ENCODE data around the gene NFIA. TPM values are rescaled to one million over a fixed set of nuclear protein-coding genes. Genes with fewer than 3 reads are reported as not detected.
A peak's percentile ranks its signal among the peaks of the same experiment; 100 is the strongest.

The NFIA gene
- total RNA-seq, 4 donors from 2014 or later: 134 to 183 (median 148) TPM

GRCh38 chr1:61341426-61341825 lies 259.1 kb downstream of the NFIA start:
- Histone ChIP-seq H3K4me1 (peaks cover 39 to 58% (median 51%) of the 10 kb centered on the region in 4 donors), H3K36me3 (no peaks in the 10 kb centered on the region), H3K27ac (replicated peaks in 1 of 4) (no peak overlapping the region), H3K4me3 (no peak overlapping the region), H3K27me3 (no peaks in the 10 kb centered on the region), H3K9me3 (no peaks in the 10 kb centered on the region)
- TF ChIP-seq POLR2AphosphoS5 (IDR thresholded peaks at IDR 0.05) (no peak), EP300 (IDR thresholded peaks at IDR 0.05) (no peak), POLR2A (IDR thresholded peaks at IDR 0.05; ENCODE audit: low read depth) (no peak), CTCF (IDR thresholded peaks at IDR 0.05) (no peak)
- 88% methylated on average over 1 of the region's 6 CpGs for WGBS
- no peak for DNase-seq (ENCODE audit: extremely low spot score)
- intact Hi-C loops (cut with DNase I): loop anchor here (5.0 to 10.0 kb wide), 2 partner anchors 106 to 303 kb away; no protein-coding TSS in a partner anchor

GRCh38 chr1:61343734-61344420 lies 261.5 kb downstream of the NFIA start:
- intact Hi-C loops (cut with DNase I): loop anchor here (5.0 to 10.0 kb wide), 2 partner anchors 103 to 301 kb away; no protein-coding TSS in a partner anchor
- TF ChIP-seq CTCF (IDR thresholded peaks at IDR 0.05): no peak

GRCh38 chr1:61344696-61345095 lies 262.3 kb downstream of the NFIA start:
- H3K36me3 ChIP-seq: peaks cover 0 to 12% (median 1%) of the 10 kb centered on the region in 4 donors
- H3K27me3 ChIP-seq: no peaks in the 10 kb centered on the region
- H3K27ac ChIP-seq (replicated peaks in 1 of 4): peak overlapping the region in 2 of 4 donors; percentile 14 to 41
- intact Hi-C loops (cut with DNase I): loop anchor here (5.0 to 10.0 kb wide), 2 partner anchors 103 to 300 kb away; no protein-coding TSS in a partner anchor
- WGBS: 71% methylated on average over 2 of the region's 2 CpGs
- H3K4me1 ChIP-seq: peaks cover 16 to 30% (median 19%) of the 10 kb centered on the region in 4 donors
- no peak overlapping the region for H3K4me3 ChIP-seq
- no peaks in the 10 kb centered on the region for H3K9me3 ChIP-seq
- DNase-seq (ENCODE audit: extremely low spot score): no peak
- TF ChIP-seq POLR2A (IDR thresholded peaks at IDR 0.05; ENCODE audit: low read depth) (no peak), CTCF (IDR thresholded peaks at IDR 0.05) (no peak), POLR2AphosphoS5 (IDR thresholded peaks at IDR 0.05) (no peak), EP300 (IDR thresholded peaks at IDR 0.05) (no peak)

More at GRCh38 chr1:61343734-61344420, 261.5 kb downstream of the NFIA start:
- Histone ChIP-seq H3K9me3 (no peaks in the 10 kb centered on the region), H3K27ac (replicated peaks in 1 of 4) (peak overlapping the region in 3 of 4 donors; percentile 5 to 41 (median 14)), H3K4me1 (peaks cover 20 to 33% (median 26%) of the 10 kb centered on the region in 4 donors), H3K27me3 (no peaks in the 10 kb centered on the region), H3K4me3 (no peak overlapping the region), H3K36me3 (peaks cover 0 to 12% (median 1%) of the 10 kb centered on the region in 4 donors)
- WGBS: 71% methylated on average over 6 of the region's 6 CpGs
- no peak for DNase-seq (ENCODE audit: extremely low spot score)

- Histone ChIP-seq H3K36me3 (peaks cover 0 to 21% (median 6%) of the 10 kb centered on the region in 4 donors), H3K9me3 (no peaks in the 10 kb centered on the region), H3K4me1 (peaks cover 16 to 32% (median 24%) of the 10 kb centered on the region in 4 donors), H3K4me3 (no peak overlapping the region), H3K27me3 (no peaks in the 10 kb centered on the region), H3K27ac (replicated peaks in 1 of 4) (no peak overlapping the region)
- 94% methylated on average over 3 of the region's 3 CpGs for WGBS
- intact Hi-C loops (cut with DNase I): loop anchor here (10.0 kb wide), 1 partner anchor 297 kb away; no protein-coding TSS in a partner anchor
- DNase-seq (ENCODE audit: extremely low spot score): no peak
- TF ChIP-seq POLR2AphosphoS5 (IDR thresholded peaks at IDR 0.05) (no peak), POLR2A (IDR thresholded peaks at IDR 0.05; ENCODE audit: low read depth) (no peak), CTCF (IDR thresholded peaks at IDR 0.05) (no peak), EP300 (IDR thresholded peaks at IDR 0.05) (no peak)
Measured at GRCh38 chr1:61348025-61348665, 265.8 kb downstream of the NFIA start.

Measured in esophagus muscularis mucosa (tissue), 4 donors.